ENCODE measurements around the gene AURKAIP1.
"Not testable (repeated sequence)": the region's sequence is repeated elsewhere in the genome, so short reads cannot be mapped to it uniquely, and the experiment has no call there.

The AURKAIP1 gene

GRCh38 chr1:1407636-1408318, 32.8 kb upstream of the AURKAIP1 start:
- H3K56ac ChIP-seq (ENCODE audit: low read length): peak overlapping the region; percentile 100
- H3K79me2 ChIP-seq (ENCODE audit: control insufficient read depth, insufficient read depth, low read length): peaks cover 35% of the 10 kb centered on the region
- no peak overlapping the region for H2BK15ac ChIP-seq (replicated peaks; ENCODE audit: low read depth)
- WGBS (ENCODE audit: extremely low coverage, insufficient coverage, low lambda C conversion rate): no CpG with 5 or more reads among the region's 41 CpGs
- peak overlapping the region; percentile 62 for H3K4me2 ChIP-seq (ENCODE audit: low read length)
- H3K18ac ChIP-seq (ENCODE audit: low read length): peak overlapping the region; percentile 60
- no peak overlapping the region for H2AK5ac ChIP-seq (ENCODE audit: low read length)
- no peak overlapping the region for H4K8ac ChIP-seq (ENCODE audit: low read depth, low read length)
- H2BK120ac ChIP-seq (ENCODE audit: low read depth, low read length): no peak overlapping the region
- H3K23ac ChIP-seq (ENCODE audit: low read length): peak overlapping the region; percentile 45
- peak overlapping the region; percentile 96 for H3K4ac ChIP-seq (ENCODE audit: low read depth, low read length)
- H3K9ac ChIP-seq (ENCODE audit: low read length): peak overlapping the region; percentile 94
- no peak overlapping the region for H4K5ac ChIP-seq (ENCODE audit: low read length)
- H3K4me3 ChIP-seq (ENCODE audit: low read length): peak overlapping the region; percentile 89
- no peaks in the 10 kb centered on the region for H3K27me3 ChIP-seq (ENCODE audit: insufficient read depth, low read length, poor library complexity)
- peaks cover 8% of the 10 kb centered on the region for H3K36me3 ChIP-seq (ENCODE audit: control insufficient read depth, insufficient read depth, low read length)
- H2BK5ac ChIP-seq (ENCODE audit: low read length): peak overlapping the region; percentile 55
- DNase-seq: peak; percentile 73
- H3K4me1 ChIP-seq (ENCODE audit: control insufficient read depth, low read depth, low read length): peaks cover 5% of the 10 kb centered on the region
- H3K79me1 ChIP-seq (ENCODE audit: low read length): peaks cover 19% of the 10 kb centered on the region
- peak overlapping the region; percentile 67 for H3K27ac ChIP-seq (ENCODE audit: low read depth, low read length)

DNA sequence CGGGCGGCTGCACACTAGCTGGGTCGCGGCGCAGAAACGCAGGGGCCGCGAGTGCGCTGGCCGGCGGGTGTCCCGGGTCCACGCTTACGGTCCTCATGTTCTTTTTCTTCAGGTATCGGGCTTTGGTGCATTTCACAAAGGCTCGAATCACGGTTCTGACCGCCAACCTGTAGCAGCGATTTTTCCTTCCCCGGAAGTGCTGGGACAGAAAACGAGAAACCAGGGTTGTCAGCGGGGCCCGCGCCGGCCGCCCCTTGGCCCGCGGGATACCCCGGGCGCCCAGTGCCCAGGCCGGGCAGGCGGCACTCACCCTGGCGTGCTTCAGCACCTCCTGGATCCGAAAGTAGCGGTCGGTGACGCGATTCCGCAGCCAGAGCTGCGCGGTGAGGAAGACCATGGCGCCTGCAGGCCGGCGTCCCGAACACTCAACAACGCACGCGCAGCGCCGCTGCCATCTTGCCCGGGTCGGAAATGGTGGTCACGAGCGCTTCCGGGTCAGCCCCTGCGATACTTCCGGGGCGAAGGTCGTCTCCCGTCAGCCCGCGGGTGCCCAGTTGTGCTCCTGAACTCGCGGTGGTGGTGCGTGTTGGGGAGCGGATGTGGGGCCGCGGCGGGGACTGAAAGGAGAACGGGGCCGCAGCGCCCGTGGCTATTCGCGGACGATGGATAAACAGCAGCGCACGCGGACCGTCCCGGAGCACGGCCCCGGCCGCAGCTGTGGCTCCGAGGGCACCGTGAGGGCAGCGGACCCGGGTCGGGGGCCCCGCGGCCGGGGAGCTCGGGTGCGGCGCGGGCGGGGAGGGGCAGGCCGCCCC, 32.0 kb upstream of the AURKAIP1 start, which contains the start of gene MRPL20:
Gene MRPL20, minus strand, starts transcription at position 473 of the 815 bp plus-strand sequence. Its CDS starts 76 bp downstream, at position 397.
- Histone ChIP-seq H2AK5ac (ENCODE audit: low read length) (no peak within 1 kb of the TSS), H3K4me2 (ENCODE audit: low read length) (peak within 1 kb of the TSS; percentile 95), H4K5ac (ENCODE audit: low read length) (no peak within 1 kb of the TSS), H3K23ac (ENCODE audit: low read length) (peak within 1 kb of the TSS; percentile 81), H3K9ac (ENCODE audit: low read length) (peak within 1 kb of the TSS; percentile 94), H3K56ac (ENCODE audit: low read length) (peak within 1 kb of the TSS; percentile 100), H4K8ac (ENCODE audit: low read depth, low read length) (peak within 1 kb of the TSS; percentile 93), H3K36me3 (ENCODE audit: control insufficient read depth, insufficient read depth, low read length) (peaks cover 10% of the 10 kb centered on the region), H3K4me1 (ENCODE audit: control insufficient read depth, low read depth, low read length) (peaks cover 5% of the 10 kb centered on the region), H3K4ac (ENCODE audit: low read depth, low read length) (peak within 1 kb of the TSS; percentile 96), H3K79me2 (ENCODE audit: control insufficient read depth, insufficient read depth, low read length) (peaks cover 35% of the 10 kb centered on the region), H3K27me3 (ENCODE audit: insufficient read depth, low read length, poor library complexity) (no peaks in the 10 kb centered on the region), H2BK120ac (ENCODE audit: low read depth, low read length) (no peak within 1 kb of the TSS), H3K18ac (ENCODE audit: low read length) (peak within 1 kb of the TSS; percentile 60), H2BK5ac (ENCODE audit: low read length) (peak within 1 kb of the TSS; percentile 55), H3K4me3 (ENCODE audit: low read length) (peak within 1 kb of the TSS; percentile 89), H2BK15ac (replicated peaks; ENCODE audit: low read depth) (no peak within 1 kb of the TSS), H3K79me1 (ENCODE audit: low read length) (peaks cover 19% of the 10 kb centered on the region), H3K27ac (ENCODE audit: low read depth, low read length) (peak within 1 kb of the TSS; percentile 82)
- no CpG with 5 or more reads among the region's 98 CpGs for WGBS (ENCODE audit: extremely low coverage, insufficient coverage, low lambda C conversion rate)
- DNase-seq: peak; percentile 94

- Histone ChIP-seq H3K36me3 (ENCODE audit: control insufficient read depth, insufficient read depth, low read length) (peaks cover 10% of the 10 kb centered on the region), H2BK120ac (ENCODE audit: low read depth, low read length) (no peak overlapping the region), H2BK5ac (ENCODE audit: low read length) (no peak overlapping the region), H2AK5ac (ENCODE audit: low read length) (no peak overlapping the region), H3K4me1 (ENCODE audit: control insufficient read depth, low read depth, low read length) (peaks cover 5% of the 10 kb centered on the region), H3K27ac (ENCODE audit: low read depth, low read length) (peak overlapping the region; percentile 82), H3K79me2 (ENCODE audit: control insufficient read depth, insufficient read depth, low read length) (peaks cover 35% of the 10 kb centered on the region), H3K56ac (ENCODE audit: low read length) (peak overlapping the region; percentile 100), H4K8ac (ENCODE audit: low read depth, low read length) (no peak overlapping the region), H3K23ac (ENCODE audit: low read length) (peak overlapping the region; percentile 81), H3K18ac (ENCODE audit: low read length) (peak overlapping the region; percentile 56), H3K4me2 (ENCODE audit: low read length) (peak overlapping the region; percentile 95), H3K9ac (ENCODE audit: low read length) (peak overlapping the region; percentile 94), H3K79me1 (ENCODE audit: low read length) (peaks cover 19% of the 10 kb centered on the region), H2BK15ac (replicated peaks; ENCODE audit: low read depth) (no peak overlapping the region), H3K4me3 (ENCODE audit: low read length) (peak overlapping the region; percentile 89), H4K5ac (ENCODE audit: low read length) (no peak overlapping the region), H3K4ac (ENCODE audit: low read depth, low read length) (peak overlapping the region; percentile 44), H3K27me3 (ENCODE audit: insufficient read depth, low read length, poor library complexity) (no peaks in the 10 kb centered on the region)
- DNase-seq: no peak
- WGBS (ENCODE audit: extremely low coverage, insufficient coverage, low lambda C conversion rate): no CpG with 5 or more reads among the region's 43 CpGs
Measured at GRCh38 chr1:1406101-1406820, 31.3 kb upstream of the AURKAIP1 start.

GRCh38 chr1:1403653-1404052, 28.6 kb upstream of the AURKAIP1 start:
- peaks cover 2% of the 10 kb centered on the region for H3K4me1 ChIP-seq (ENCODE audit: control insufficient read depth, low read depth, low read length)
- H4K8ac ChIP-seq (ENCODE audit: low read depth, low read length): no peak overlapping the region
- no peak overlapping the region for H3K23ac ChIP-seq (ENCODE audit: low read length)
- H2BK120ac ChIP-seq (ENCODE audit: low read depth, low read length): no peak overlapping the region
- no peak overlapping the region for H2AK5ac ChIP-seq (ENCODE audit: low read length)
- WGBS (ENCODE audit: extremely low coverage, insufficient coverage, low lambda C conversion rate): no CpG with 5 or more reads among the region's 7 CpGs
- no peak overlapping the region for H3K4ac ChIP-seq (ENCODE audit: low read depth, low read length)
- H3K27me3 ChIP-seq (ENCODE audit: insufficient read depth, low read length, poor library complexity): no peaks in the 10 kb centered on the region
- no peak overlapping the region for H3K27ac ChIP-seq (ENCODE audit: low read depth, low read length)
- no peak overlapping the region for H2BK15ac ChIP-seq (replicated peaks; ENCODE audit: low read depth)
- no peak for DNase-seq
- no peak overlapping the region for H2BK5ac ChIP-seq (ENCODE audit: low read length)
- H3K4me2 ChIP-seq (ENCODE audit: low read length): no peak overlapping the region
- peaks cover 13% of the 10 kb centered on the region for H3K36me3 ChIP-seq (ENCODE audit: control insufficient read depth, insufficient read depth, low read length)
- no peak overlapping the region for H3K9ac ChIP-seq (ENCODE audit: low read length)
- H3K79me1 ChIP-seq (ENCODE audit: low read length): peaks cover 30% of the 10 kb centered on the region
- H3K56ac ChIP-seq (ENCODE audit: low read length): no peak overlapping the region
- H3K18ac ChIP-seq (ENCODE audit: low read length): no peak overlapping the region
- H3K79me2 ChIP-seq (ENCODE audit: control insufficient read depth, insufficient read depth, low read length): peaks cover 47% of the 10 kb centered on the region
- no peak overlapping the region for H3K4me3 ChIP-seq (ENCODE audit: low read length)
- no peak overlapping the region for H4K5ac ChIP-seq (ENCODE audit: low read length)

- DNase-seq: not testable (repeated sequence)
- H3K36me3 ChIP-seq (ENCODE audit: control insufficient read depth, insufficient read depth, low read length): peaks cover 13% of the 10 kb centered on the region
Measured at GRCh38 chr1:1402901-1403392, 27.9 kb upstream of the AURKAIP1 start.

More at GRCh38 chr1:1402901-1403392, 27.9 kb upstream of the AURKAIP1 start:
- not testable (repeated sequence) for H3K27ac ChIP-seq (ENCODE audit: low read depth, low read length); H3K9ac ChIP-seq (ENCODE audit: low read length); H2BK15ac ChIP-seq (replicated peaks; ENCODE audit: low read depth); H3K18ac ChIP-seq (ENCODE audit: low read length); H3K4me3 ChIP-seq (ENCODE audit: low read length); H2AK5ac ChIP-seq (ENCODE audit: low read length); H3K4ac ChIP-seq (ENCODE audit: low read depth, low read length); H3K4me1 ChIP-seq (ENCODE audit: control insufficient read depth, low read depth, low read length); H4K5ac ChIP-seq (ENCODE audit: low read length); H2BK5ac ChIP-seq (ENCODE audit: low read length); H3K56ac ChIP-seq (ENCODE audit: low read length); H4K8ac ChIP-seq (ENCODE audit: low read depth, low read length); H2BK120ac ChIP-seq (ENCODE audit: low read depth, low read length); H3K23ac ChIP-seq (ENCODE audit: low read length); H3K4me2 ChIP-seq (ENCODE audit: low read length); H3K27me3 ChIP-seq (ENCODE audit: insufficient read depth, low read length, poor library complexity)
- H3K79me2 ChIP-seq (ENCODE audit: control insufficient read depth, insufficient read depth, low read length): peaks cover 47% of the 10 kb centered on the region
- H3K79me1 ChIP-seq (ENCODE audit: low read length): peaks cover 31% of the 10 kb centered on the region
- no CpG with 5 or more reads among the region's 9 CpGs for WGBS (ENCODE audit: extremely low coverage, insufficient coverage, low lambda C conversion rate)
